Uterus (tissue), 4 donors: ENCODE results near the gene SLC12A5. TPM values are rescaled to one million over a fixed set of nuclear protein-coding genes. Genes with fewer than 3 reads are reported as not detected.

ENCODE experiments used
- DNase-seq, 2 donors: peaks; one replicate each; pipeline ENCODE4 v3.0.0-alpha.2; 2019 to 2020
- H3K27ac ChIP-seq, 2 donors: fragments of 200-600 bp; sonication (generic); 1 replicate in 1 of 2; 2 replicates in 1 of 2; pipeline ENCODE4 v1.5.1; 2016 to 2018
- H3K27me3 ChIP-seq, 2 donors: fragments of 200-600 bp; sonication (generic); one replicate each; pipeline ENCODE4 v1.5.1; 2018 to 2019; ENCODE audit warnings: control low read depth in 1 of 2
- H3K36me3 ChIP-seq, 2 donors: fragments of 200-600 bp; sonication (generic); one replicate each; pipeline ENCODE4 v1.5.1; 2019; ENCODE audit warnings: control low read depth in 1 of 2
- H3K4me1 ChIP-seq, 2 donors: fragments of 200-600 bp; sonication (generic); one replicate each; pipeline ENCODE4 v1.5.1; 2018 to 2019; ENCODE audit warnings: control low read depth in 1 of 2
- H3K4me3 ChIP-seq, 2 donors: fragments of 200-600 bp; sonication (generic); 1 replicate in 1 of 2; 2 replicates in 1 of 2; pipeline ENCODE4 v1.5.1; 2018 to 2019; ENCODE audit warnings: mild to moderate bottlenecking in 1 of 2
- H3K9me3 ChIP-seq, 2 donors: fragments of 200-600 bp; sonication (generic); one replicate each; pipeline ENCODE4 v1.5.1; 2019; ENCODE audit warnings: control low read depth in 1 of 2
- CTCF ChIP-seq, 4 experiments: fragments of 200-600 bp in 2 of 4; fragments of 450-650 bp in 2 of 4; sonication (generic) in 2 of 4; IDR thresholded peaks; one replicate each; pipeline ENCODE4 v1.5.1; 2016 to 2019; ENCODE audit warnings: antibody characterized with exemption in 4 of 4, mild to moderate bottlenecking in 2 of 4, moderate library complexity in 1 of 4
- POLR2A ChIP-seq, 2 donors: fragments of 450-650 bp; IDR thresholded peaks; one replicate each; pipeline ENCODE4 v1.6.1; 2016; ENCODE audit warnings: antibody characterized with exemption in 2 of 2, mild to moderate bottlenecking in 1 of 2, moderate library complexity in 1 of 2
- intact Hi-C: fragments of 100-400 bp; cut with DNase I; formaldehyde crosslinking; loops from one replicate; pipeline ENCODE4 v1.15.1; 2023; ENCODE audit warnings: low total_unique reads
- total RNA-seq, 4 donors: library from RNA; depleted of rRNA in 3 of 4; stranded (reverse); fragments of >200 nt in 3 of 4; gene quantifications; one replicate each; pipeline versions ENCODE4 v1.1.0 to v1.2.4, GENCODE V29; 2014 to 2023
- donor health status: DM: yes; HTN: yes; CAD: no.

SLC12A5 gene
- total RNA-seq, 4 donors from 2014 or later, result 0.35 TPM; not detected in 3

GRCh38 chr20:46102940-46103339 is 73.9 kb downstream of the SLC12A5 start:
- Histone ChIP-seq H3K4me1 (no peaks in the 10 kb centered on the region), H3K4me3 (no peak overlapping the region), H3K27ac (no peak overlapping the region), H3K36me3 (no peaks in the 10 kb centered on the region), H3K9me3 (no peaks in the 10 kb centered on the region), H3K27me3 (peaks cover 0 to 4% of the 10 kb centered on the region in 2 donors)
- DNase-seq, result no peak
- intact Hi-C loops, result no loop called here
- TF ChIP-seq POLR2A (IDR thresholded peaks at IDR 0.05) (no peak), CTCF (IDR thresholded peaks at IDR 0.05) (no peak)

- TF ChIP-seq CTCF (IDR thresholded peaks at IDR 0.05), result no peak
- TF ChIP-seq POLR2A (IDR thresholded peaks at IDR 0.05), result no peak
- Histone ChIP-seq H3K27me3 (peaks cover 0 to 4% of the 10 kb centered on the region in 2 donors), H3K27ac (no peak overlapping the region), H3K4me1 (no peaks in the 10 kb centered on the region), H3K4me3 (no peak overlapping the region), H3K9me3 (no peaks in the 10 kb centered on the region), H3K36me3 (no peaks in the 10 kb centered on the region)
- intact Hi-C loops, result no loop called here
- DNase-seq, result no peak
Observed at GRCh38 chr20:46104262-46104661, 75.2 kb downstream of the SLC12A5 start.

- H3K27me3 ChIP-seq, result peaks cover 0 to 12% of the 10 kb centered on the region in 2 donors
- DNase-seq, result no peak
- intact Hi-C loops, result no loop called here
- no peaks in the 10 kb centered on the region for H3K9me3 ChIP-seq
- no peak overlapping the region for H3K4me3 ChIP-seq
- TF ChIP-seq POLR2A (IDR thresholded peaks at IDR 0.05) (no peak), CTCF (IDR thresholded peaks at IDR 0.05) (no peak)
- no peaks in the 10 kb centered on the region for H3K4me1 ChIP-seq
- H3K36me3 ChIP-seq, result no peaks in the 10 kb centered on the region
- no peak overlapping the region for H3K27ac ChIP-seq
Observed at GRCh38 chr20:46107061-46107460, 78.0 kb downstream of the SLC12A5 start.

GRCh38 chr20:46108435-46108841 is 79.4 kb downstream of the SLC12A5 start:
- Histone ChIP-seq H3K36me3 (no peaks in the 10 kb centered on the region), H3K9me3 (no peaks in the 10 kb centered on the region), H3K4me1 (no peaks in the 10 kb centered on the region), H3K4me3 (no peak overlapping the region), H3K27ac (no peak overlapping the region), H3K27me3 (peaks cover 0 to 8% of the 10 kb centered on the region in 2 donors)
- no peak for TF ChIP-seq CTCF (IDR thresholded peaks at IDR 0.05)
- no peak for TF ChIP-seq POLR2A (IDR thresholded peaks at IDR 0.05)
- DNase-seq, result no peak
- intact Hi-C loops, result no loop called here

GRCh38 chr20:46108976-46109375 is 80.0 kb downstream of the SLC12A5 start:
- peaks cover 0 to 8% of the 10 kb centered on the region in 2 donors for H3K27me3 ChIP-seq

More at GRCh38 chr20:46108976-46109375, 80.0 kb downstream of the SLC12A5 start:
- H3K4me3 ChIP-seq, result no peak overlapping the region
- no peak for DNase-seq
- intact Hi-C loops, result no loop called here
- TF ChIP-seq CTCF (IDR thresholded peaks at IDR 0.05), result no peak
- TF ChIP-seq POLR2A (IDR thresholded peaks at IDR 0.05), result no peak
- H3K36me3 ChIP-seq, result no peaks in the 10 kb centered on the region
- no peak overlapping the region for H3K27ac ChIP-seq
- no peaks in the 10 kb centered on the region for H3K4me1 ChIP-seq
- no peaks in the 10 kb centered on the region for H3K9me3 ChIP-seq

Other genes with a start within 250 kb of the SLC12A5 start
- gene WFDC3, start 237.3 kb upstream of the SLC12A5 start, total RNA-seq, result 1 to 10 TPM in 1 of 4 donors, not detected in 3; 2.0 TPM
- 10 to 100 TPM; 11.2 to 29.8 (median 17.1) TPM for gene DNTTIP1, start 237.3 kb upstream of the SLC12A5 start, total RNA-seq
- gene UBE2C, start 216.6 kb upstream of the SLC12A5 start, total RNA-seq, result 10 to 100 TPM in 1 of 4 donors, not detected in 3; 12.4 TPM
- gene TNNC2, start 201.9 kb upstream of the SLC12A5 start, total RNA-seq, result 1 to 10 TPM in 1 of 4 donors, under 1 TPM in 1, not detected in 2; 0.59 to 1.3 TPM
- 100 to 1,000 TPM in 1 of 4 donors, 10 to 100 TPM in 3; 56.5 to 145 (median 63.2) TPM for gene SNX21, start 195.4 kb upstream of the SLC12A5 start, total RNA-seq
- 10 to 100 TPM; 17.2 to 31.5 (median 23.5) TPM for gene ACOT8, start 171.8 kb upstream of the SLC12A5 start, total RNA-seq
- gene ZSWIM3, start 171.6 kb upstream of the SLC12A5 start, total RNA-seq, result 1 to 10 TPM; 3.1 to 9.2 (median 4.3) TPM
- gene ZSWIM1, start 148.0 kb upstream of the SLC12A5 start, total RNA-seq, result 10 to 100 TPM in 1 of 4 donors, 1 to 10 TPM in 2, under 1 TPM in 1; 0.77 to 12.2 (median 3.3) TPM
- gene SPATA25, start 141.6 kb upstream of the SLC12A5 start, total RNA-seq, result 10 to 100 TPM in 1 of 4 donors, 1 to 10 TPM in 3; 2.6 to 16.2 (median 6.0) TPM
- gene NEURL2, start 138.0 kb upstream of the SLC12A5 start, total RNA-seq, result 10 to 100 TPM in 1 of 4 donors, 1 to 10 TPM in 2, under 1 TPM in 1; 0.29 to 11.5 (median 4.7) TPM
- gene CTSA, start 137.9 kb upstream of the SLC12A5 start, total RNA-seq, result 10 to 100 TPM; 20.6 to 66.9 (median 32.5) TPM
- 100 to 1,000 TPM in 2 of 4 donors, 10 to 100 TPM in 2; 31.2 to 221 (median 113) TPM for gene PLTP, start 117.1 kb upstream of the SLC12A5 start, total RNA-seq
- 10 to 100 TPM; 11.0 to 71.0 (median 40.0) TPM for gene PCIF1, start 94.5 kb upstream of the SLC12A5 start, total RNA-seq
- 10 to 100 TPM; 14.9 to 40.0 (median 29.0) TPM for gene ZNF335, start 57.0 kb upstream of the SLC12A5 start, total RNA-seq
- under 1 TPM in 2 of 4 donors, not detected in 2; 0.24 to 0.35 TPM for gene MMP9, start 20.3 kb upstream of the SLC12A5 start, total RNA-seq
- 10 to 100 TPM in 3 of 4 donors, 1 to 10 TPM in 1; 8.2 to 37.8 (median 29.5) TPM for gene NCOA5, start 60.7 kb downstream of the SLC12A5 start, total RNA-seq
- gene CD40, start 89.1 kb downstream of the SLC12A5 start, total RNA-seq, result 10 to 100 TPM in 3 of 4 donors, 1 to 10 TPM in 1; 2.6 to 36.5 (median 23.5) TPM